Lung (tissue), 12 donors: ENCODE results near the gene CIAPIN1. TPM values are rescaled to one million over a fixed set of nuclear protein-coding genes. Genes with fewer than 3 reads are reported as not detected.
A peak's percentile ranks its signal among the peaks of the same experiment; 100 is the strongest.

Experiments used
- ATAC-seq: fragments of 200-7000 bp; cut with Tn5 transposase; one replicate; pipeline ENCODE4 v1.9.1; 2020; ENCODE audit warnings: moderate number of reproducible peaks; ENCODE audit not compliant: insufficient read depth, low FRiP score
- DNase-seq, 3 donors: peaks; one replicate each; pipeline ENCODE4 v3.0.0-alpha.2; 2013 to 2017
- H3K27ac ChIP-seq, 2 donors: one replicate each; pipeline ENCODE4 v1.5.1; 2013; ENCODE audit warnings: mild to moderate bottlenecking in 2 of 2, moderate library complexity in 2 of 2, control low read depth in 1 of 2, inconsistent platforms in 1 of 2, low read depth in 1 of 2, low read length in 1 of 2
- H3K27me3 ChIP-seq, 3 donors: one replicate each; pipeline ENCODE4 v1.5.1; 2013; ENCODE audit warnings: low read length in 2 of 3; ENCODE audit not compliant: control insufficient read depth in 3 of 3, insufficient read depth in 3 of 3
- H3K36me3 ChIP-seq, 4 donors: one replicate each; pipeline ENCODE4 v1.5.1; 2013; ENCODE audit warnings: low read length in 4 of 4, mild to moderate bottlenecking in 1 of 4, moderate library complexity in 1 of 4; ENCODE audit not compliant: control insufficient read depth in 4 of 4, insufficient read depth in 4 of 4
- H3K4me1 ChIP-seq, 5 donors: one replicate each; pipeline ENCODE4 v1.5.1; 2013; ENCODE audit warnings: low read length in 5 of 5, mild to moderate bottlenecking in 2 of 5, moderate library complexity in 1 of 5; ENCODE audit not compliant: control insufficient read depth in 5 of 5, insufficient read depth in 5 of 5
- H3K4me3 ChIP-seq: one replicate; pipeline ENCODE4 v1.5.1; 2013; ENCODE audit warnings: mild to moderate bottlenecking, control low read depth, moderate library complexity
- H3K9ac ChIP-seq, 2 donors: one replicate each; pipeline ENCODE4 v1.5.1; 2013; ENCODE audit warnings: low read length in 2 of 2, control low read depth in 1 of 2; ENCODE audit not compliant: insufficient read depth in 1 of 2
- H3K9me3 ChIP-seq, 4 donors: one replicate each; pipeline ENCODE4 v1.5.1; 2013; ENCODE audit warnings: low read length in 3 of 4, mild to moderate bottlenecking in 1 of 4, moderate library complexity in 1 of 4; ENCODE audit not compliant: control insufficient read depth in 4 of 4, insufficient read depth in 3 of 4
- whole genome bisulfite sequencing, 2 donors: extraction: QIAGEN DNeasy Blood & Tissue Kit; methylation state at CpG; one replicate each; pipeline ENCODE4 v1.1.7; 2013; 5-methylcytosine and 5-hydroxymethylcytosine counted together
- polyA plus RNA-seq, 2 donors: library from polyadenylated mRNA; stranded (reverse); fragments of 200-250 nt; gene quantifications; one replicate each; pipeline ENCODE4 v1.2.1, GENCODE V29; 2013
- total RNA-seq, 2 donors: library from RNA; depleted of rRNA in 1 of 2; stranded (reverse); fragments of >200 nt in 1 of 2; gene quantifications; one replicate each; pipeline ENCODE4 v1.2.1, GENCODE V29; 2014 to 2021
- TF ChIP-seq, protein P1 (sequence below): IDR thresholded peaks from 2 replicates; pipeline ENCODE4 v1.5.1; 2012; ENCODE audit warnings: mild to moderate bottlenecking; ENCODE audit errors: control extremely low read depth, extremely low read depth
- donor health status: control.
- donor health status: control.
- donor health status: Bipolar disorder and iron deficiency.
- donor health status: healthy.
- donor health status: DM: yes; HTN: yes; CAD: no.

Gene CIAPIN1
- total and polyA plus RNA-seq, 4 donors = 24.0 to 69.6 (median 37.7) TPM

DNA sequence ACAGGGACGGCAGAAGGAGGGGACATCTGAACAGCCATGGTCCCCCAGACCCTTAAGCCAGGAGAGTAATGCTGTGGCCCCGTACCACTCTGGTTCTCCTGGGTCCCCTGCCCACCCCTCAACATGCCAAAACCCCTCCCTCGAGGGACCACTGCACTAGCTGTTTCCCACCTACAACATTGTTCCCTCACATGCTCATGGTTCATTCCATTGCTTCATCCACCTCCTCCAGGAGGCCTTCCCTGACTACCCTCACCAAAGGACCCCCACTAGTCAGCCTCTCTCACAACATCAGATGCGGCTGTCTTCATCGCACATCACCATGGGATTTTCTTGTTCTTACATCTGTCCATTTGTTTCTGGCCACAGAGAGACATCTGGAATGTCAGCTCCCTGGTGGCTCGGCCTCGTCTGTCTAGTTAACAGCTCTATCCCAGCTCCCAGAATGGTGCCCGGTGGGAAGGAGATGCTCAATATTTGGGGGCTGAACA is 37.4 kb upstream of the CIAPIN1 start:
- peak overlapping the region in 1 of 2 donors; percentile 17 for H3K27ac ChIP-seq
- peaks cover 0 to 24% (median 5%) of the 10 kb centered on the region in 5 donors for H3K4me1 ChIP-seq
- no peak overlapping the region for H3K4me3 ChIP-seq
- DNase-seq = no peak
- H3K9ac ChIP-seq = no peak overlapping the region
- H3K36me3 ChIP-seq = no peaks in the 10 kb centered on the region
- H3K9me3 ChIP-seq = no peaks in the 10 kb centered on the region
- H3K27me3 ChIP-seq = no peaks in the 10 kb centered on the region
- TF ChIP-seq, protein P1, sequence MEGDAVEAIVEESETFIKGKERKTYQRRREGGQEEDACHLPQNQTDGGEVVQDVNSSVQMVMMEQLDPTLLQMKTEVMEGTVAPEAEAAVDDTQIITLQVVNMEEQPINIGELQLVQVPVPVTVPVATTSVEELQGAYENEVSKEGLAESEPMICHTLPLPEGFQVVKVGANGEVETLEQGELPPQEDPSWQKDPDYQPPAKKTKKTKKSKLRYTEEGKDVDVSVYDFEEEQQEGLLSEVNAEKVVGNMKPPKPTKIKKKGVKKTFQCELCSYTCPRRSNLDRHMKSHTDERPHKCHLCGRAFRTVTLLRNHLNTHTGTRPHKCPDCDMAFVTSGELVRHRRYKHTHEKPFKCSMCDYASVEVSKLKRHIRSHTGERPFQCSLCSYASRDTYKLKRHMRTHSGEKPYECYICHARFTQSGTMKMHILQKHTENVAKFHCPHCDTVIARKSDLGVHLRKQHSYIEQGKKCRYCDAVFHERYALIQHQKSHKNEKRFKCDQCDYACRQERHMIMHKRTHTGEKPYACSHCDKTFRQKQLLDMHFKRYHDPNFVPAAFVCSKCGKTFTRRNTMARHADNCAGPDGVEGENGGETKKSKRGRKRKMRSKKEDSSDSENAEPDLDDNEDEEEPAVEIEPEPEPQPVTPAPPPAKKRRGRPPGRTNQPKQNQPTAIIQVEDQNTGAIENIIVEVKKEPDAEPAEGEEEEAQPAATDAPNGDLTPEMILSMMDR = no peak
- no peak for ATAC-seq
- WGBS, 2 donors = 91 to 95% methylated on average over 8 of the region's 8 CpGs

- no peak for ATAC-seq
- H3K9ac ChIP-seq = no peak overlapping the region
- WGBS, 2 donors = 77 to 94% methylated on average over 19 of the region's 19 CpGs
- no peaks in the 10 kb centered on the region for H3K36me3 ChIP-seq
- H3K27me3 ChIP-seq = no peaks in the 10 kb centered on the region
- H3K9me3 ChIP-seq = no peaks in the 10 kb centered on the region
- H3K4me3 ChIP-seq = no peak overlapping the region
- peaks cover 0 to 30% (median 5%) of the 10 kb centered on the region in 5 donors for H3K4me1 ChIP-seq
- no peak for DNase-seq
- no peak overlapping the region for H3K27ac ChIP-seq
- TF ChIP-seq, protein P1 = no peak
Observed at GRCh38 chr16:57483725-57484514, 36.7 kb upstream of the CIAPIN1 start.

DNA sequence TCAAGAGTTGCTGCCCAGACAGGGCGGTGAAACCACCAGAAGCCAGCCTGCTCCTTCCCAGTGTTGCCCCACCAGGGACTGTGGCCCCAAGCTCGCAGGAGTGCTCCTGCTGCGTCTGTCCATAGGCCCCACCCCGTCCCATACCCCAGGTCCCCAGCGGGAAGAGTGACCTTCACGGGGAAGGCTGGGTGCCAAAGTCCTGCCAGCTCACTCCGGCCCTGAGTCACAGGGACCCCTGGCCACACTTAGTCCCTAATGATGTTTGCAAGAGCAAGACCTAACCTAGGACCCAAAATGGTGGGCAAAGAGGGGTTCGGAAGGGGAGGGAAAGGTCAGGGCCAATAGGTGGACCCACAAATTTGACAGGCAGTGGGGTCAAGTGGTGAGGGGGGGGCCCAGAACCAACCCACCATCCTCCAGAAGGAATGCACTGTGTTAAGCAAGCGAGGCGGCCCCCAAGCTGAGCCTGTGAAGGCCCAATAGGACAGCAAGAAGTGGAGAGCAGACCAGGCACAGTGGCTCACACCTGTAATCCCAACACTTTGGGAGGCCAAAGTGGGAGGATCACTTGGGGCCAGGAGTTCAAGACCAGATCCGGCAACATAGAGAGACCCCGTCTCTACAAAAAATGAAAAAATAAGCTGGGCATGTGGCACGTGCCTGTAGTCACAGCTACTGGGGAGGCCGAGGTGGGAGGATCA is 35.8 kb upstream of the CIAPIN1 start:
- Histone ChIP-seq H3K9me3 (no peaks in the 10 kb centered on the region), H3K27ac (no peak overlapping the region), H3K27me3 (no peaks in the 10 kb centered on the region), H3K36me3 (peaks cover 0 to 2% (median 0%) of the 10 kb centered on the region in 4 donors), H3K4me3 (no peak overlapping the region), H3K4me1 (peaks cover 0 to 38% (median 8%) of the 10 kb centered on the region in 5 donors), H3K9ac (no peak overlapping the region)
- DNase-seq = no peak
- ATAC-seq = no peak
- TF ChIP-seq, protein P1 = no peak
- 80 to 90% methylated on average over 13 to 14 of the region's 14 CpGs for WGBS, 2 donors
